LNCaP clone FGC (cell line): ENCODE measurements around the gene ESF1.

Experiments
- DNase-seq: peaks from one replicate; pipeline ENCODE4 v3.0.0-alpha.2; 2011; ENCODE audit warnings: low read depth
- H3K4me3 ChIP-seq: 2 replicates; pipeline ENCODE4 v1.5.1; 2011; ENCODE audit warnings: mild to moderate bottlenecking, low read depth, low read length, control low read depth
- TF ChIP-seq, protein P1 (sequence below): IDR thresholded peaks from 2 replicates; pipeline ENCODE4 v1.5.1; 2012; ENCODE audit warnings: mild to moderate bottlenecking; ENCODE audit not compliant: control insufficient read depth, insufficient read depth; ENCODE audit errors: extremely low read depth

ESF1 gene, protein sequence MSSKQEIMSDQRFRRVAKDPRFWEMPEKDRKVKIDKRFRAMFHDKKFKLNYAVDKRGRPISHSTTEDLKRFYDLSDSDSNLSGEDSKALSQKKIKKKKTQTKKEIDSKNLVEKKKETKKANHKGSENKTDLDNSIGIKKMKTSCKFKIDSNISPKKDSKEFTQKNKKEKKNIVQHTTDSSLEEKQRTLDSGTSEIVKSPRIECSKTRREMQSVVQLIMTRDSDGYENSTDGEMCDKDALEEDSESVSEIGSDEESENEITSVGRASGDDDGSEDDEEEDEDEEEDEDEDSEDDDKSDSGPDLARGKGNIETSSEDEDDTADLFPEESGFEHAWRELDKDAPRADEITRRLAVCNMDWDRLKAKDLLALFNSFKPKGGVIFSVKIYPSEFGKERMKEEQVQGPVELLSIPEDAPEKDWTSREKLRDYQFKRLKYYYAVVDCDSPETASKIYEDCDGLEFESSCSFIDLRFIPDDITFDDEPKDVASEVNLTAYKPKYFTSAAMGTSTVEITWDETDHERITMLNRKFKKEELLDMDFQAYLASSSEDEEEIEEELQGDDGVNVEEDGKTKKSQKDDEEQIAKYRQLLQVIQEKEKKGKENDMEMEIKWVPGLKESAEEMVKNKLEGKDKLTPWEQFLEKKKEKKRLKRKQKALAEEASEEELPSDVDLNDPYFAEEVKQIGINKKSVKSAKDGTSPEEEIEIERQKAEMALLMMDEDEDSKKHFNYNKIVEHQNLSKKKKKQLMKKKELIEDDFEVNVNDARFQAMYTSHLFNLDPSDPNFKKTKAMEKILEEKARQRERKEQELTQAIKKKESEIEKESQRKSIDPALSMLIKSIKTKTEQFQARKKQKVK

DNA sequence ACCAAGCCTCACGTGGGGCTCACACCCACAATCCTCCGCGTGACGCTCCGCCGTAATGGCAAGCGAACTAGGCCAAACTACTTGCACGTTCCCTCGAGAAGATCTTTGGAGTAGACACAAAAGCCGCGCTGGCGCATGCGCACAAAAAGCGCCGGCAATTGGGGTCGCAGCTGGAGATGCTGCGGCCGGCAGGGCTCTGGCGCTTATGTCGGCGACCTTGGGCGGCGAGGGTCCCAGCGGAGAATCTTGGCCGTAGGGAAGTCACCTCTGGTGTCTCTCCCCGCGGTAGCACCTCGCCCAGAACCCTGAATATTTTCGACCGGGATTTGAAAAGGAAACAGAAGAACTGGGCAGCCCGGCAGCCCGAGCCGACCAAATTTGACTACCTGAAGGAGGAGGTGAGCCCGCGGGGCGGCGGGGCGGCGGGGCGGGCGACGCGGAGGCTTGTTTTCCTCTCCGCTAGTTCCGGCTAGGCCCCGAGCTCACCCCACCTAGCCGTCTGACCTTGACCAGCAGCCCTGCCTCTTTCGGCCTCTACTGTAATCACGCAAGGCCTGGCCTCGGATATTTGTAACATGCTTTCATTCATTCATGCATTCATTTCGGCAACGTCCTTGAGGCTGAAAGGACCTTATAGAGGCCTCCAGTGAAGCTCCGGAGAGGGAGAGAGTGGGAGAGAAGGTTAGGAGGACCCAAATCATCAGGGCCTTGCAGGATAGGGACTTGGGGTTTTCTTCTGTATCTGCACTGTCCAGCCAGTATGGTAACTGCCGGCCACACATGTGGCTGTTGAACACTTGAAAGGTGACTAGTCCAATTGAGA lies at the start of gene ESF1, which contains the start of gene NDUFAF5:
Gene ESF1 (minus strand): TSS at position 27 of the 823 bp plus-strand sequence. CDS start 1,779 bp downstream, outside the sequence.
Gene NDUFAF5 (plus strand): TSS at position 136 of the 823 bp plus-strand sequence. CDS start 41 bp downstream, at position 177.
- peak; percentile 92 for DNase-seq
- H3K4me3 ChIP-seq, result peak within 1 kb of the TSS; percentile 98
- TF ChIP-seq, protein P1, sequence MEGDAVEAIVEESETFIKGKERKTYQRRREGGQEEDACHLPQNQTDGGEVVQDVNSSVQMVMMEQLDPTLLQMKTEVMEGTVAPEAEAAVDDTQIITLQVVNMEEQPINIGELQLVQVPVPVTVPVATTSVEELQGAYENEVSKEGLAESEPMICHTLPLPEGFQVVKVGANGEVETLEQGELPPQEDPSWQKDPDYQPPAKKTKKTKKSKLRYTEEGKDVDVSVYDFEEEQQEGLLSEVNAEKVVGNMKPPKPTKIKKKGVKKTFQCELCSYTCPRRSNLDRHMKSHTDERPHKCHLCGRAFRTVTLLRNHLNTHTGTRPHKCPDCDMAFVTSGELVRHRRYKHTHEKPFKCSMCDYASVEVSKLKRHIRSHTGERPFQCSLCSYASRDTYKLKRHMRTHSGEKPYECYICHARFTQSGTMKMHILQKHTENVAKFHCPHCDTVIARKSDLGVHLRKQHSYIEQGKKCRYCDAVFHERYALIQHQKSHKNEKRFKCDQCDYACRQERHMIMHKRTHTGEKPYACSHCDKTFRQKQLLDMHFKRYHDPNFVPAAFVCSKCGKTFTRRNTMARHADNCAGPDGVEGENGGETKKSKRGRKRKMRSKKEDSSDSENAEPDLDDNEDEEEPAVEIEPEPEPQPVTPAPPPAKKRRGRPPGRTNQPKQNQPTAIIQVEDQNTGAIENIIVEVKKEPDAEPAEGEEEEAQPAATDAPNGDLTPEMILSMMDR, result no peak

DNA sequence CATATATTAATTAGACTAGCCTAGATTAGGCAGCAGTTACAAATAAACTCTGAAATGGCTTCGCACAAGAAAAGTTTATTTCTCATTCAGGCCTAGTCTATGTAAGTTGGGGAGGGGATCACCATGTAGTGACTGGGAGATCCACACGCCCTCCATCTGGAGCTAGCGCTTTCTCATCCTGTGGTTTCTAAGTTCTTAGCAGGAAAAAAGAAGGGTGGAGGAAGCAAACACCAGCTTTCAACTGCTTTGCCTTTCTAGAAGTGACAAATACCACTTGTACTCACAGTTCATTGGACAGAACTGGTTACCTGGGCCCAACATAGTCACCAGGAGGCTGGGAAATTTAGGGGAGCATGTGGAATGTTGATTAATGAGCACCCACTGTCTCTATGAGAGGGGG lies 46.8 kb upstream of the ESF1 start:
- no peak for DNase-seq
- TF ChIP-seq, protein P1, result no peak
- H3K4me3 ChIP-seq, result no peak overlapping the region

DNA sequence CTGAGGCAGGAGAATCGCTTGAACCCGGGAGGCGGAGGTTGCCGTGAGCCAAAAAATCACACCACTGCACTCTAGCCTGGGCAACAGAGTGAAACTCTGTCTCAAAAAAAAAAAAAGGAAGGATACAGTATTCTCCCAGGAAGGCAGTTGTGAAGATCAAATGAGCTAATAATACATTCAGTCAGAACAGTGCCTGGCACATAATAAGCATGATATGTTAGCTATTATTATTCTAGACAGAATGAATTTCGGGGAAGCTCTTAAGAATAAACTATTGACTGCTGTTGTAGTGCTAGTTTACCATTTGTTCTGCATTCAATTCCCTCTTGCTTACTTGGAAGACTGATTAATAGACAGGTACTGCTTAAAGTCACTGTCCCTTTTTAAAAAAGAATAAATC lies 40.7 kb upstream of the ESF1 start:
- TF ChIP-seq, protein P1, result no peak
- no peak overlapping the region for H3K4me3 ChIP-seq
- DNase-seq, result no peak

DNA sequence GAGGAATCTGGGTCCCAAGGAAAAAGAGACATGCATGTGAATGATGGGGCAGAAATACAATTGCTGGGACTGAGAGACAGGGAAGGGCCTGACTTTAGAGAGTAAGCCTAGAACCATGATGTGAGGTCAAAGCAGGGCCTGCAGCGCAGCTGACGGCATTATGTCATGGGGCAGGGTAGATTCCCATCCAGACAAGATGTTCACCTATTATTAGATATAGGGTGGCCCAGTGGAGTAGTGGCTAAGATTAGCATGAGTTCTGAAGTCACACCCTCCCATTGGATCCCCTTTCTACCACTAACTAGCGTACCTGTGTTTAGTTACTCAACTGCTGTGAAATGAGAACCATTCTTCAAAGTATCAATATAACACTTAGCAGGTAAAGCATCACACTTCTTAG lies 39.7 kb upstream of the ESF1 start:
- H3K4me3 ChIP-seq, result no peak overlapping the region
- no peak for DNase-seq
- TF ChIP-seq, protein P1, result no peak

DNA sequence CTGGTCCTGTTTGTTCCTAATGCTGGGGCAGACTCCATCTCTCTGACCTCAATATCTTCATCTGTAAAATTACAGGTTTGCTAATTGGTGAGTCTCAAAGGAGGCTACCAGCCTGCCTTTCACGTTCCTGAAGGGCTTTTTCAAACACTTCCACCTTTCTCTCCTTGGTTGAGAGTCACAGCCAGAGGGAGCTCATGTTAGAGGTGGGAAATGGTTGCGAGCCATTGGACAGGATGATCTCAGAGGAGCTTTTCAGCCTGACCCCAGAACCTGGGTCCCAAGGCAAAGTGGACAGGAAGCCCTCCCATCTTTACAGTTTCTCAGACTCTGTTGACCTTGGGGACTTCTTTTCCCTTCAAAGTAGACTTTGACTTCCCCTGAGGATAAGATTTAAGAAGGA lies 37.7 kb upstream of the ESF1 start:
- no peak overlapping the region for H3K4me3 ChIP-seq
- DNase-seq, result no peak
- TF ChIP-seq, protein P1, result no peak

DNA sequence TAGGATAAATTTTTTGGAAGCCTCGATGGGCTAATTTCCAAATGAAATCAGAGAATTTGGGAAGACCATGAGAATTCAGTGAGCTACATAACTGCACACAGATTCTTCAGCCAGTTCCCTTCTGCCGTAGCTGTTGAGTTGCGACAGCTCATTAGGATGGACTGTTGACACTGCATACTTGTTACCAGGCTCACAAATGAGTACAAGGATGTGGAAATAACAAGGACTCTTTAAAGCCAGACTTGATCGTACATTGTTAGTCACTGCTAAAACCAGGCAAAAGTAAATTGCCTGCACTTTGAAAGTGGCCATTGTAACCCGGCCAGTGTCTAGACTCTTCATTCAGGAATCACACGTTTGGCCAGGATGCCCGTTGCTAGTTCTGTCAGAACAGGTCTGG lies 37.2 kb upstream of the ESF1 start:
- TF ChIP-seq, protein P1, result no peak
- DNase-seq, result no peak
- H3K4me3 ChIP-seq, result no peak overlapping the region
